H1 (cell line): ENCODE results near the gene HTR2A.

Source experiments
- CEBPB ChIP-seq: IDR thresholded peaks from 2 replicates; pipeline ENCODE4 v1.6.1; 2012; ENCODE audit warnings: low read depth, low read length
- JUN ChIP-seq: IDR thresholded peaks from 2 replicates; pipeline ENCODE4 v1.6.1; 2011; ENCODE audit warnings: low read depth, mild to moderate bottlenecking, improper control_type of control experiment, low read length

DNA sequence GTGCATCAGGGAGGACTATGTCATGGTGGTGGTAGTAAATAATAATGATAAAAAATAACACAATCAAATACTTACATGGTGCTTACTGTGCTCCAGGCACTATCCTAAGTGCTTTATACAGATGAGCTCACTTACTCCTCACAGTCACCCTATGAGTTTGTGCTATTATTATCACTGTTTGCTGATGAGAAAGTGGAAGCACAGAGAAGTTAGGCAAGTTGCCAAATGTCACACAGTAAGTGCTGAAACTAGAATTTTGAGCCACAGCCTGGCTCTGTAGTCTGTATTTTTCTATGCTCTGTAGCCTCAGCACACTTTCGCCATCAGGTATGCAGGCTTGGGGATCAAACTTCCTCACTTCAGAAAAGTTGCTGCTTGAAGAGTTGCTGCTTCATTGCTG, 46.6 kb downstream of the HTR2A start:
- TF ChIP-seq CEBPB (no peak), JUN (no peak)
